Mammary epithelial cell (primary cell): ENCODE data around the gene FAM171A2.

Experiments
- CTCF ChIP-seq, 2 donors: IDR thresholded peaks in 1 of 2; conservative IDR thresholded peaks in 1 of 2; 2 replicates each; pipeline ENCODE4 v1.5.1; 2011 to 2012; ENCODE audit warnings: inconsistent platforms in 2 of 2, low read length in 2 of 2, mild to moderate bottlenecking in 2 of 2, control low read depth in 1 of 2, low read depth in 1 of 2; ENCODE audit not compliant: insufficient read depth in 1 of 2; ENCODE audit errors: extremely low read depth in 1 of 2
- EZH2 ChIP-seq: IDR thresholded peaks from 2 replicates; pipeline ENCODE4 v1.6.1; 2012; ENCODE audit warnings: low read length, inconsistent platforms, borderline replicate concordance

GRCh38 chr17:44348988-44349364, 14.7 kb downstream of the FAM171A2 start:
- TF ChIP-seq EZH2 (no peak), CTCF (conservative IDR thresholded peaks at IDR 0.05 in 1 of 2, IDR thresholded peaks at IDR 0.05 in 1 of 2; ENCODE audit: extremely low read depth in 1 of 2, insufficient read depth in 1 of 2, low read depth in 1 of 2, low read length in 2 of 2) (no peak)
